ENCODE measurements around the gene TNFRSF21. TPM values are rescaled to one million over a fixed set of nuclear protein-coding genes. Genes with fewer than 3 reads are reported as not detected.

The TNFRSF21 gene
- total and polyA plus RNA-seq, 9 of the 15 experiments (the other 6 are each of a cell fraction or from before 2014, with no cell fraction given) = 0.63 to 5.7 (median 2.2) TPM

DNA sequence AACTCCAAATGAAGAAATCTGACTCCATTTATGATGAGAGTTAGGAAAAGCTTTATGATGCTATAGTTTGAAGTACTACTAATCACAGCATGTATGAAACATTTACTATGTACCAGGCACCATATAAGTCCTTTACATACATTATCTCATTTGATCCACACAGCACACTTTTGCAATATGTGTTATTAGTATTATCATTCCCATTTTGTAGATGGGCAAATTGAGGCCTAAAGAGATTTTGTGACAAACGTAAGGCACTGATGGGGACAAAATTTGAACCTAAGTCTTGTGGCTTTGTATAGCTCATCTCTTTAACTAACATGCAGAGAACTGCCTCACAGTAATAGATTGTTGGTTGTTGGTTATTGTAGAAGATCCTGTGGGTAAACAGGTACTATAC lies 14.2 kb upstream of the TNFRSF21 start:
- ChIA-PET CTCF (ENCODE audit: low intra/inter-chr PET ratio) (no interaction called here), POLR2A (no interaction called here)
- Histone ChIP-seq H2AFZ (ENCODE audit: low read depth, low read length) (no peak overlapping the region), H4K20me1 (replicated peaks; ENCODE audit: control insufficient read depth, insufficient read depth, low read length) (no peaks in the 10 kb centered on the region), H3K27ac (ENCODE audit: extremely low read depth, low read depth, low read length) (no peak overlapping the region), H3K36me3 (ENCODE audit: control insufficient read depth, insufficient read depth, low read length) (no peaks in the 10 kb centered on the region), H3K9me1 (ENCODE audit: control insufficient read depth, insufficient read depth, low read length) (no peaks in the 10 kb centered on the region), H3K79me2 (ENCODE audit: control insufficient read depth, insufficient read depth, low read length) (no peaks in the 10 kb centered on the region), H3K9me3 (replicated peaks; ENCODE audit: control insufficient read depth, insufficient read depth, low read depth, low read length) (no peaks in the 10 kb centered on the region), H3K4me2 (ENCODE audit: insufficient read depth, low read length) (no peak overlapping the region), H3K4me3 (no peak overlapping the region), H3K4me1 (replicated peaks in 1 of 2; ENCODE audit: control insufficient read depth in 2 of 2, insufficient read depth in 2 of 2, low read length in 2 of 2) (no peaks in the 10 kb centered on the region), H3K27me3 (ENCODE audit: control insufficient read depth in 2 of 2, insufficient read depth in 2 of 2, low read length in 2 of 2) (peaks cover 3 to 4% of the 10 kb centered on the region in 2 experiments; a peak in 3 of 5 replicates), H3K9ac (ENCODE audit: insufficient read depth in 1 of 2, low read depth in 2 of 2, low read length in 2 of 2) (no peak overlapping the region)
- in situ Hi-C loops (cut with MboI) (no loop called here), intact Hi-C loops (cut with micrococcal nuclease) (no loop called here)
- ATAC-seq (no peak), FAIRE-seq (no peak), DNase-seq (ENCODE audit: extremely low read depth in 1 of 4, low spot score in 3 of 4) (no peak)
- no TSS peak for BruUV-seq (replicated peaks)
- TF ChIP-seq RBM25 (IDR thresholded peaks at IDR 0.05; ENCODE audit: low read depth, low read length, severe bottlenecking) (peak; percentile 66), BMI1 (IDR thresholded peaks at IDR 0.05; ENCODE audit: low read length) (no peak), KDM1A (IDR thresholded peaks at IDR 0.05) (0 out of 4 replicates have a peak, but pooled peaks of 1 of the 2 experiments have one; percentile 11)
- TF ChIP-seq, protein P1, sequence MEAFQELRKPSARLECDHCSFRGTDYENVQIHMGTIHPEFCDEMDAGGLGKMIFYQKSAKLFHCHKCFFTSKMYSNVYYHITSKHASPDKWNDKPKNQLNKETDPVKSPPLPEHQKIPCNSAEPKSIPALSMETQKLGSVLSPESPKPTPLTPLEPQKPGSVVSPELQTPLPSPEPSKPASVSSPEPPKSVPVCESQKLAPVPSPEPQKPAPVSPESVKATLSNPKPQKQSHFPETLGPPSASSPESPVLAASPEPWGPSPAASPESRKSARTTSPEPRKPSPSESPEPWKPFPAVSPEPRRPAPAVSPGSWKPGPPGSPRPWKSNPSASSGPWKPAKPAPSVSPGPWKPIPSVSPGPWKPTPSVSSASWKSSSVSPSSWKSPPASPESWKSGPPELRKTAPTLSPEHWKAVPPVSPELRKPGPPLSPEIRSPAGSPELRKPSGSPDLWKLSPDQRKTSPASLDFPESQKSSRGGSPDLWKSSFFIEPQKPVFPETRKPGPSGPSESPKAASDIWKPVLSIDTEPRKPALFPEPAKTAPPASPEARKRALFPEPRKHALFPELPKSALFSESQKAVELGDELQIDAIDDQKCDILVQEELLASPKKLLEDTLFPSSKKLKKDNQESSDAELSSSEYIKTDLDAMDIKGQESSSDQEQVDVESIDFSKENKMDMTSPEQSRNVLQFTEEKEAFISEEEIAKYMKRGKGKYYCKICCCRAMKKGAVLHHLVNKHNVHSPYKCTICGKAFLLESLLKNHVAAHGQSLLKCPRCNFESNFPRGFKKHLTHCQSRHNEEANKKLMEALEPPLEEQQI (IDR thresholded peaks at IDR 0.05) = no peak
- WGBS (ENCODE audit: insufficient coverage, low coverage, missing lambda C conversion rate) = 0% methylated on average over 1 of the region's 1 CpG
